HT1080 (cell line): ENCODE results near the gene ZNF800. TPM values are rescaled to one million over a fixed set of nuclear protein-coding genes. Genes with fewer than 3 reads are reported as not detected.
A peak's percentile ranks its signal among the peaks of the same experiment; 100 is the strongest.
"Not testable (repeated sequence)": the region's sequence is repeated elsewhere in the genome, so short reads cannot be mapped to it uniquely, and the experiment has no call there.

ENCODE experiments used
- DNase-seq: peaks from one replicate; pipeline ENCODE4 v3.0.0-alpha.2; 2015; ENCODE audit warnings: low read depth
- polyA plus RNA-seq, 2 experiments: library from polyadenylated mRNA; depleted of rRNA; stranded (reverse); fragments of >200 nt; gene quantifications; 2 replicates each; pipeline ENCODE4 v1.2.3, GENCODE V29; 2015
- total RNA-seq: library from RNA; depleted of rRNA; stranded (reverse); fragments of >200 nt; shearing (Covaris generic); gene quantifications from 2 replicates; pipeline ENCODE4 v1.2.3, GENCODE V29; 2014; rRNA removed

ZNF800 gene, protein sequence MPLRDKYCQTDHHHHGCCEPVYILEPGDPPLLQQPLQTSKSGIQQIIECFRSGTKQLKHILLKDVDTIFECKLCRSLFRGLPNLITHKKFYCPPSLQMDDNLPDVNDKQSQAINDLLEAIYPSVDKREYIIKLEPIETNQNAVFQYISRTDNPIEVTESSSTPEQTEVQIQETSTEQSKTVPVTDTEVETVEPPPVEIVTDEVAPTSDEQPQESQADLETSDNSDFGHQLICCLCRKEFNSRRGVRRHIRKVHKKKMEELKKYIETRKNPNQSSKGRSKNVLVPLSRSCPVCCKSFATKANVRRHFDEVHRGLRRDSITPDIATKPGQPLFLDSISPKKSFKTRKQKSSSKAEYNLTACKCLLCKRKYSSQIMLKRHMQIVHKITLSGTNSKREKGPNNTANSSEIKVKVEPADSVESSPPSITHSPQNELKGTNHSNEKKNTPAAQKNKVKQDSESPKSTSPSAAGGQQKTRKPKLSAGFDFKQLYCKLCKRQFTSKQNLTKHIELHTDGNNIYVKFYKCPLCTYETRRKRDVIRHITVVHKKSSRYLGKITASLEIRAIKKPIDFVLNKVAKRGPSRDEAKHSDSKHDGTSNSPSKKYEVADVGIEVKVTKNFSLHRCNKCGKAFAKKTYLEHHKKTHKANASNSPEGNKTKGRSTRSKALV
- total RNA-seq = 12.8 and 24.9 TPM in 2 replicates
- polyA plus RNA-seq (2015; cell fraction: cytosol; rRNA removed) = 17.4 and 24.2 TPM in 2 replicates
- polyA plus RNA-seq (2015; cell fraction: nucleus; rRNA removed) = 43.7 and 48.6 TPM in 2 replicates

DNA sequence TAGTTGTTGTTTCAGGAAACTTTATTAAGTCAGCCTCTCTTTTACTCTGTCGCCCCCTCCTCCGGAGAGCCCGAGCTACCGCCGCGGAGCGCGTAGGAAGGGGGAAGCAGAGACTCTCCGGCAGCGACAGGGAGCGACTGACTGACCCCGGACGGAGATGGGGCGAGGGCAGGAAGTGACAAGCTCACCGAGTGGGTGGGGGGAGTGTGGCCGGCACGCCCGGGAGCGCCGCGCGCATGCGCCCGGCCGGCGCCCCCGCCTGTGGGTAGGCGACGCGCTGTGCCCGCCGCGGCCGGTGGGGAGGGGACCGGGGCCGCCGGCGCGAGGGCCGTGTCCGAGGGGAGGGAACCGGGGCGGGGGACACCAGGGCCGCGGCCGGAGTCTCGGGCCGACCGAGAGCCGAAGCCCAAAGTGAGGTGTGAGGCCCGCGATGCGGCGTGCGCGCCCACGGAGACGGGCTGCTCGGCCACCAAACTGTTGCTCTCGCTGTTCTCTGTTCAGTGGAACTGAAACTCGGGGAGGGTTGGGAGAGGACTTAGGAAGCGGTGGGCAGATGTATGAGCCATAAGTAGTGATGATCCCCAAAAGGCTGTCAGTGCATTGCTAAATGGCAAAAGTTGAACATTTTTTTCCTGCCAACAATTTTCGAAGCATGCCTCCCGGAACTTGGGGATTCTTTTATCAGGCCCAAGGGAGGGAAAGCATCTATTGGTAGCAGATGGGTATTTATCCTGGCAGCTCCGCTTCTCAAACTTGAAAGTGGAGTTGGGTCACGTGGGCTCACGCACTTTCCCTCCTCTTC, at the start of gene ZNF800:
Gene ZNF800, minus strand, starts transcription at position 143 of the 802 bp plus-strand sequence. CDS start 1,151 bp downstream, outside the sequence.
- DNase-seq = peak; percentile 80

DNA sequence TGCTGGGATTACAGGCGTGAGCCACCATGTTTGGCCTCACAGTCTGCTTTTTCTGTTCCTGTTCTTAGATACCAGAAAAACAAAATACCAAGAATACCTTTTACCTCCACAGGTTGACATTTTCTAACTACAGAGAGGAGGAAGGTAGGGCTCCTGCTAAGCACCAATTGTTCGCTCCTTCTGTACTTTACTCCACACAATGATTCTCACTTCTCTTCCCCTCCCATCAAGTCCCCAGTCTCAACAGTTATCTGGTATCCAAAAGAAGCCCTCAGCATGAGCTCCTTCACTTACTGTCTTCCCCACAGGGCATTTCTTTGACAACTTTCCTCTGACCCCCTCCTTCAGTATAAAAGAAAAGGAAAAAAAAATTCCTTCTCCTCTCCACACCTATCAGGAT, 47.7 kb upstream of the ZNF800 start:
- DNase-seq = no peak

DNA sequence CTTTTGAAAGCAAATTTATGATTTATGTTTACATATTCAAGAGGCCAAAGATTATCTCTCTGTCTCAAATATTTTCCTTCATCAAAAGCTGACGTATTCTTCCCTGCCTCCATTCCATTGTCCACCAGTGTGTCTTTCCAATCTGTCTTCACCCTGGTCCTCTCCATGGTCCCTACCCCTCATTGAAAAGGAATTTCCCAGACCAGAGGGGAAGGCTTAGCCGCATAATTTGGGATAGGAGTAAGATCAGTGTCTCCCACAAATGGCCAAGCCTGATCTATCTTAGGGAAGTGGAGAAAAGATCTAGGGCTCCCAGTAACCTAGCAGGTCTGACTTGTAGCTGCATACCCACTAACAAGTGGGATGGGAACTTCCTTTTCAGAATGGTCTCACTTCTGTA, 46.3 kb upstream of the ZNF800 start:
- no peak for DNase-seq

DNA sequence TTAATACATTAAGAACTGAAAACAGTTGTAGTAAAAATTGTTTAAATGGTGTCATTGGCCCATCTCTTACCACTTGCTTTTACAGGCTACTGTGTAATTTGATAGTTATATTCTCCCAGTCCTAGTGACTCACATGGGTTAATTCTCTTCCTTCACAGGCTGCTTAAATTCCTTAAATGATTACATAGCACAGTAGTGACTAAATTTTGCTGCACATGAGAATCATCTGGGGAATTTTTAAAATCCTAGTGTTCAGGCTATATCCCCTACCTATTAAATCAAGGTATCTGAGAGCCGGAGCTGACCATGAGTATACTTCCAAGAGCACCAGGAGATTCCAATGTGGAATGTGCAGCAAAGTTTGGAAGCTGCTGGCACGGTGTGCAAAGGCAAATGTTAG, 45.3 kb upstream of the ZNF800 start:
- peak; percentile 84 for DNase-seq

DNA sequence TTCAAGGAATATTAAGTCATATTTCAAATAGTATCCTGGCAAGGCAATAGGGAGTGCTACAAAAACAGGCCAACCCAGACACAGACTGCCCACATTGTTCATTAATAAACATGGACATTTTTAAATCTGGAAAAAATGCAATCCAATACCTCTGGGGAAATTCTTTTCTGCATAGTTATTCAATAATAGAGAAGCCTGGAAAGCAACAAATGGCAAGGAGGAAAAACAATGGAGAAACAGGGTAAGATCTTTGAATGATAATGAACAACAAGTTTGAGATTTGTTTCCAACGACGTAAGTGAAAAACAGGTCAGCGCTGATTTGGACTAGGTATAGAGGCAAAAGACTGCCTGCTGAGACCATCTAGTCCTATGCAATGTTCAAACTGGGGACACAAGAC, 44.7 kb upstream of the ZNF800 start:
- DNase-seq = no peak

DNA sequence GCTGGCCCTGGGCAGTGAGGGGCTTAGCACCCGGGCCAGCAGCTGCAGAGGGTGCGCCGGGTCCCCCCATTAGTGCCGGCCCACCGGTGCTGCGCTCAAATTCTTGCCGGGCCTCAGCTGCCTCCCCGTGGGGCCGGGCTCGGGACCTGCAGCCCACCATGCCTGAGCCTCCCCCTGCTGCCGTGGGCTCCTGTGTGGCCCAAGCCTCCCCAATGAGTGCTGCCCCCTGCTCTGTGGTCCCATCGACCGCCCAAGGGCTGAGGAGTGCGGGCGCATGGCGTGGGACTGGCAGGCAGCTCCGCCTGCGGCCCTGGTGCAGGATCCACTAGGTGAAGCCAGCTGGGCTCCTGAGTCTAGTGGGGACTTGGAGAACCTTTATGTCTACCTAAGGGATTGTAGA, 36.8 kb upstream of the ZNF800 start:
- DNase-seq = not testable (repeated sequence)

DNA sequence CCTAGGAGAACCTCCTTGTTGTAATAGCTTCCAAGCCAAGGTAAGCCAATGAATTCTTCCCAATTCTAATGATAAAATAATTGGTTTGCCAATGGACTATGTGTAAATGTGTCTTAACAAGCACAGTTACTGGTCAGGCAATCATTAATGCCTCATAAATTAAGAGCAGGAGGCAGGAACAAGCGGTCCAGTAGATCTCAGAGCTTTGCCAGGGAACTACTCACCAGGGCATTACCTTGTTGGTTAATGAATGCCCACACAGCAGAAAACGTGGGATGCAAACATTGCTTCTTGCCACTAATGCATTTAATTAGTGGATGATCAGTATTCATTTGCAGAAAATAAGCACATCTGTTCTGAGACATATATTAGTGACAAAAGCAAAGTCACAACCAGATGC, 26.7 kb upstream of the ZNF800 start:
- DNase-seq = no peak

DNA sequence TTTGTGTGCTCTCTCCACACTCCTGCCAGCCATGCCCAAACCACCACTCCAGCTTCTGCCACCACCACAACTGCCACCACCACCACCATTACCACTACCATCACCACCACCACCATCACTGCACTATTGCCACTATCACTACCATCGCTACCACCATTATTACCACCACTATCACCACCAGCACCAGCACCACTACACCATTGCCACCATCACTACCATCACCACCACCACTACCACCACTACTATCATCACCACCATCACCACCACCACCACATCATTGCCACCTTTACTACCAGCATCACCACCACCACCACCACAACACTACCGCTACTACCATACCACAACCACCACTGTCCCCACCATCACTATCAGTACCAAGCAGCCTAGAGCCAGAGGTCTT, 26.0 kb upstream of the ZNF800 start:
- DNase-seq = no peak

DNA sequence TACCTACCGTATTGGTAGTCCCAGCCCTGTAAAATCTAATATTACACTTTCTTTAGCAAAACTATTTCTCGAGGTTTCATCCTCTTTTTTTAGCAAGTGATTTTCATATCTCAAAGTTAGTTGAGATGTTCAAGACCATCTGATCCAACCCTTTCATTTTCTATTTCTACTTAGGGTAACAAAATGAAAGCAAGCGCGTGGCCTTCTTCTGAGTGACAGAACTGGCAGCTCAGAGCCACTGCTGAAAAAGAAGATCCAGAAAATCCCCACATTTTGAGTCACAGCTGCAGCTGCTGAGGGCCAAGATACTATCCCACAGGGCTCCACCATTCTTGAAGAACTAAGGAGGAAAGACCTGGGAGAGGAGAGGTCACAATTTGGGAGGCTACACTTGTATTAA, 24.8 kb upstream of the ZNF800 start:
- no peak for DNase-seq

DNA sequence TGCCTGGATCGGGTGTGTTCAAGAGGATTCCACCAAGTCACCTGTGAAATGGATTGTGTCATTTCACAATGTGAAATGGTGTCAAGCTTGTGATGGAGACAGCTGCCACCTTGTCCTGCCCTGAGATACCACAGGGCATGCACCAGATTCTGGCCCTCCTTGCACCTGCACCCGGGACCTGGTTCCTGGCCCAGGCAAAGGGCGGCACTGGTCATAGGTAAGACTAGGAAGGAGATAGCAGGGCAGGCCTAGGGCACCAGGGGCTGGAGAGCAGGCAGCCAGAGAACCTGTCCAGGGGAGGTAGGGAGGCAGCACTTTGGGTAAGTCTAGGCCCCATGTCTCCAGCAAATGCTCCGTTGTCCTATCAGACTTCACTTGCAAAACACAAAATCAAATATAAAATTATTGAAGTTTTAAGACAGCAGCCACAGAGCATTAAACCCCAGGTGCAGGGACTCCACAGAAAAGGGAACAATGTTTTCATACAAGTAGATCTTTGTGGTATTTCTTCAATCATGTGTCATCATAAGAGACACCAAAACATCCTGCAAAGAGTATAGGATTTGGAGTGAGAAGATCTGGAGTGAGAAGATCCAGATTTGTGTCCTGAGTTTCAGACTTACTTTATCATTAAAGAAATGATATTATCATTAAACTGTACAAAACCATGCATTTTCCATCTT, 22.7 kb upstream of the ZNF800 start:
- no peak for DNase-seq

DNA sequence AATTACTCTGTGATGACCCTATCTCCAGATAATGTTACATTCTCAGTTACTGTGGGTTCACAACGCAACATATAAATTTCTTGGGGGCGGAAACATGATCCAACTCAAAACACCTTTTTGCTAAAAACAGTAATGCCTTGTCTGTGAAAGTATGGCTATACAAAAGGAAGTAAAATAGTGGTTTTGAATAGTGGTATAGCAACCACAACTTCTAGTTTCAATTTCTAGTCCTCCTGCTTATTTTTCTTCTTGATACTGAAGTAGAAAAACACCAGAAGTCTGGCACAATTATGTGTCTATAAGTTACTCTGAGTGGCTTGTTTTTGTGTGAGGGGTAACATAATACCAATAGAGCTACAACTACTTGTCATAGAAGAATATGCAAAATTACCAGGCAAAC, 21.5 kb upstream of the ZNF800 start:
- no peak for DNase-seq

DNA sequence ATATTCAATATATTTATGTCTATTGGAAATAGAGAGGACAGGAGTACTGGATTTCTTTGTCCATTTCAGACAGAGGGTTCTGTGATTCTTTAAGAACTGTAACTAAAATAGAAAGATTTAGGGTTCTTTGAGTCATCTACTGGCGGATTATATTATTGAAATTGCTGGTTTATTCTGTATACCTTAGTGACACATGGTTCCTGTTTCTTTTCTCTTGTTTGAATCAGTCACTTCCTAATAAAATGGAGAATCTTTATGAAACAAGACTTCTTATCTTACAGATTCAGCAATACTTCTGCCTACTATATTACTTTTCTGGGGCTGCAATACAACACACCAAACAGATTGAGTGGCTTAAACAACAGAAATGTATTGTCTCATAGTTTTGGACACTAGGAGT, 20.8 kb upstream of the ZNF800 start:
- no peak for DNase-seq

DNA sequence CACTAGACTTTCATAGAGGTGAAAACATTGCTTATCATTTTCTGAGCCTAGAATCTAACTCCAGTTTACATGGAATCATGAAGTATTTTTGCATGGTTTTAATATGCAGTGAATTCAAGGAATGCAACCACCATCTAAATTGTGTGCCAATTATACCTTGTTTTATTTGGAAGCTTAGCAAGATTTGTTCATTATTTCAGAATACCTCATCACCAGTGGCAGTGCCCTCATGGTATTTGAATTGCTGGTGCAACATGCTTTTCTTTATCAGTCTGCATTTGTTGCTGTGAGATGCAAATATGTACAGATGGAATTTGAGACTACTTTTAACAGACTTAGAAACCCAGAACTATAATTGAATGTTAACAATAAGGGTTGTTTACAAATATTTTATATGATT, 18.7 kb upstream of the ZNF800 start:
- DNase-seq = no peak

DNA sequence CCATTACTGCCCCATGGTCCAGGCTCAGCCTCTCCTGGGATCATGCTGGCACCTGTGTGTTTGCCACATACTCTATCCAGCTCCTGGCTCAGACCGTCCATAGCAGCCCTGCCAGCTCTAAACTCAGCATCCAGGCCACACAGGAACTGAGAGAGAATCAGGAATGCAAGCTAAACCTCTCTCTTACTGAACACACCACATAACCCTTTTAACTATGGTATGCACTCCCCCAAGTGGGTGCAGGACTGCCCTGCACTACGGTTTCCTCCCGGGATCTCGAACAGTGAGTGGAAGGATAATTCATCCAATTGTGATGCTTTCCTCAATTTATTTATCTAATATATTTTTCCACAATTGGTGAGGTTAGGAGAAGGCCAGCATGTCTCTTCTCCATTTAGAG, 17.1 kb upstream of the ZNF800 start:
- DNase-seq = peak; percentile 29

DNA sequence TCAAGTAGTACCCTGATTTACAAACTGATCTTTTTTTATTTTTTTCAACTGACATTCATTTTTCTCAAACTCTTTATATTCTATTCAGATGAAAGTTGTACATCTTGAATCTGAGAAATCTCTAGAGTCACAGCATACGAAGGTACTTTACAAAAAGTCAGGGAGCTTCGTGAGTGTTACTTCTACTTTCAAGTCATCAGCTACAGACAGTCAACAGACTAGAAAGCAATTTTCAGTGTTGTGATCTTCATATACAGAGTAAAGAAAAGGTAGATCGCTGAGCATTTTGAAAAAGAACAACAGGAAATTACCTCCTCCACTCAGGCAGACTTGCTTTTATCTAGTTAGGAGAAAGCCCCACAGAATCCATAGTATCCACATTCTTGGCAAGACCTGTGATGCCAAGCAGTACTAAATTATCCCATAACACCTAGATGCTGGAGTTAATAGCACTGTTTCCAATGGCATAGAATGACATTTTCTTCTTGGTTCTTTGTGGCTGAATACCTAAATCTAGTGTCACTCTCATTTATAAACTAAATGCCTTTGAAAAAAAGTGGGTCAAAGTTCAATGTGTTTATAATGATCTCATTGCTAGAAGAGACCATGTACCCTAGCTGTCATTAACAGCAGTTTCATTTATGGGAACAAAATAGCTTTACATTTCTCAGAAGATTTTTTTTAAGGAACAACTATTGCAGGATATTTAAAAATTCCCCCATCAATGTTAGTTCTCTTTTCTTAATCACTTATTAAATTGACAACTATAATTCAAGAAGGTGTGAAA, 12.0 kb upstream of the ZNF800 start:
- no peak for DNase-seq

DNA sequence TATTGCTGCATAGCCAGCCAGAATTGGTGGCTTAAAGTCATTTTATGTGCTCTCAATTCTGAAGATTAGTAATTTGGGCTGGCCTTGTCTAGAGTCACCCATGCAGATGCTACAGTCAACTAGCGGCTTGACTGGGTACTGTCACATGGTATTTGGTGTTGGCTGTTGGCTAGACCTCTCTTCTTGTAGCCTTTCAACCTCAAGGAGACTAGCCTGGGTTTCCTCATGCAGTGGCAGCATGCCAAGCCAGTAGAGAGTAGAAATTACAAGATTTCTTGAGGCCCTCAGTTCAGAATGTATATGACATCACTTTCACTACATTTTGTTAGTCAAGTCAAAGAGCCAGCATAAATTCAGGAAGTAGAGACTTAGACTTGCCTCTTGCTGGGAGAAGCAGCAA, 3.7 kb upstream of the ZNF800 start:
- DNase-seq = no peak

DNA sequence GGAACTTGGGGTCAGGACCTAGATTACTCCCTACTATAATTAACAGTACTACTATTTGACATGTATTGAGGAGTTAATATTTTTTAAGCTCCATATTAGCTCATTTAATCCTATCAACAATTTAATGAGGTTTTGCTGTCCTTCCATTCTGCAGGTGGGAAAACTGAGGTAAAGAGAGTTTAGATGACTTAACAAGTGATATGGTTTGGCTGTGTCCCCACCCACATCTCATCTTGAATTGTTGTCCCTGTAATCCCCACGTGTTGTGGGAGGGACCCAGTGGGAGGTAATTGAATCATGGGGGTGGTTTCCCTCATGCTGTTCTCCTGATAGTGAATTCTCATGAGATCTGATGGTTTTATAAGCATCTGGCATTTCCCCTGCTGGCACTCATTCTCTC, 2.6 kb upstream of the ZNF800 start:
- not testable (repeated sequence) for DNase-seq

DNA sequence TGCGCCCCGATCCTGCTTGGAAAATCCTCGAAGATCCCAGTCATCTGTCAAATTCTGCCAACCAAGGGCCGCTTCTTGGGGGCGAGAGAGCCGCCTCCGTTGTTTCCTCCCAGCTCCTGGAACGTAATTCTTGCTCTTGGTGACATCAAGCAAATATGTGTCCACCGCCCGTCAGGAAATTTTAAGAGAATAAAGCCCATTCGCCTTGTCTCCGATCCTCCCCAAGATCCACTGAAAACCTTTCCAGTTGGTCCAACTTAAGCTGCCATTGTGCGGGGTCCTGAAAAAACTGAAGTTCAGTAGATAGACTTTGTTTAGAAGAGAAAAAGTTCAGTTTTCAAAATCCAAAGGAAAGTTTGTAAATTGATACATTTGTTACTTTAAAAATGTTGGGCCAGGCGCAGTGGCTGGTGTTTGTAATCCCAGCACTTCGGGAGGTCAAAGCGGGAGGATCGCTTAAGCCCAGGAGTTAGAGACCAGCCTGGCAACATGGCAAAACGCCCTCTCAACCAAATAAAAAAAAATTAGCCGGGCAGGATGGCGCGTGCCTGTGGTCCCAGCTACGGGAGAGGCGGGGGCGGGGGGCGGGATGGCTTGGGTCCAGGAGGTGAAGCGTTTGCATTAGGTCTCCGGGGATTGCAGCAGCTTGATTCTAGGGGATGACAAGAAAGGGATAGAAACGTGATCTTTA, 1.0 kb upstream of the ZNF800 start:
- DNase-seq = no peak

DNA sequence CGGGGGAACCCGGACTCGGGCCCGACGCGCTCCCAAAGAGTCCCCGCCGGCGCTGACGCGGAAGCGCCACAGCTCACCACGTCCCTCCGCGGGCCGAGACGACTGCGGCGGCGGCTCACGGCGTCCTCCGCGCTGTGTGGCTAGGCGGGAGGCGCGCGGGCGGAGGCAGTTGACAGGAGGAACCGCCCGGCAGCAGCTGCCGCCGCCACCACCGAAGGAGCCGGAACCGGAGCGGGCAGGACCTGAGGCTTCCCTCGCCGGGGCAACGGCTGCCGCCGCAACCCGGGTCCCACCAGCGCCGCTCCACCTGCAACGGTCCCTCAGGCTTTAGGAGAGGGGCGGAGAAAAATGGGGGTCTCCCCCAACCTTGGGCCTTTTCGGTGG, 334 bp downstream of the ZNF800 start:
- DNase-seq = no peak
